Activated T-cell treated with anti-CD3 and anti-CD28 coated beads for 24 hours (primary cell): ENCODE data around the gene WWOX.
A peak's percentile ranks its signal among the peaks of the same experiment; 100 is the strongest.

Source experiments
- DNase-seq: peaks from one replicate; pipeline ENCODE4 v3.0.0-alpha.2; 2020; ENCODE audit warnings: low read depth

The WWOX gene

DNA sequence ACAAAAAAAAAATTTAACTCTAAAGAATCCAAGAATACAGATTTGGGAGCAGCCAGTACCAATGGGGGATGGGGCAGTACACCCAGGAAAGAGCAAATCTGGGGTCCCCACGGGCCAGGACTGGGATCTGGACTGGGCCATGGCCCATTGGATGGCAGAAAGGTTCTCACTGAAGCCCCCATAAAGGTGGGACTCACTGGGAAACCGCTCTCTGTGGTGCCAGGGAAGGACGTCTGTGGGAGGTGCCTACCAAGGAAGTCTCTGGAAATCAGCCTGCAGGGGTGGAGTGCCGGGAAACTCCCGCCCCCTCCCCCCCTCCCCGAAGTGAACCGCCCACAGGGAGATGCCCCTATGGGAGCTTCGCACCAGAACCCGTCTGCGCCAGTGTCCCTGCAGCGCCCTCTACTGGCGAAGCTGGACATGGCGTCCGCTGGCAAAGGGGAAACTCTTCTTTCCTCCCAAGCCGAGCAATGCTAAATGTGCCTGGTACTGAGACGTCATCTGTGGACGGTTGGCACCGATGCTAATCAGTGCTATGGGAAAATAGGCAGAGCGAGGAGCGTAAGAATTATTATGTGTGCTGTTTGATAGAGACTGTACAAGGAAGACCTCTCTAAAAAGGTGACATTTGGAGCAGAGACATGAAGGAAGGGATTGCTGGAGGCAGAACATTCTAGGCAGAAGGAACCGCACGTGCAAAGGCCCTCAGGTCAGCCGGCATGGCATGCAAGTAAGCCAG is 671.1 kb downstream of the WWOX start:
- peak; percentile 67 for DNase-seq

DNA sequence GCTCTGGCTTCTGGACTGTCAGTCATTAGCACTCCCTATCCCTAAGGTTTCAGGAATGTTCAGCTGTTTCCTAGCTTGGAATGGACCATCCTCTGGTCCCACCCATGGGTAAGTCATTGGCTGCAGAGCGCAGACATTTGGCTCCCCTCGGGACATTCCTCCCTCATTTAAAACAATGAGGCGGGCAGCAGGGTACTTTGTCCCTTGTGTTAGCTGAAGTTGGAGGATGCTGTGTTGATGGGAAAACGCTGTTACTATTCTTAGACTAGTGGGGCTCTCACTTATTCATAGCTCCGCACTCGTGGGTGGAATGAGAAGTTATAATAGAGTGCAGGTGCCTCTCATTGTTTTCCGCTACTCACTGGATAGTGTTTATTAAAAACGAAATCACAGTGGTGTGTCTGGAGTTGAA is 673.8 kb downstream of the WWOX start:
- peak; percentile 14 for DNase-seq

GRCh38 chr16:78773706-78774105 is 674.3 kb downstream of the WWOX start:
- no peak for DNase-seq

DNA sequence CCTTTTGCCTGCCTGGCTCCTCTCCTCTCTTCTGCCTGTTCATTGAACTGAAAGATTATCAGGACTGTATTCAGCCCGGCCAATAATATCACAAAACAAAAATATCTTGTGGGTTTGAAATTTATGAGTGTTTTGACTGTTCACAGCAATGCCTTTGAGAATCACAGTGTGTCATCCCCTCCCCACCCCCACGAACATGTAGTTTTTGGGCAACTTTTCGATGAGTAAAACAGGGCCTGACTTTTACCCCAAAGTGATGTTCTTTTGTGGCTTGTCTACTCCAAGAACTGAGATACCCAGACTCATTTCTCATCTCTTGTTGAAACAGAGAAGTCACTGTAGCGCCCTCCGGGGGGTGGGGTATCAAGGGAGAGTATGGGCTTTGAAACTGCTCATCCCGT is 675.7 kb downstream of the WWOX start:
- peak; percentile 56 for DNase-seq

DNA sequence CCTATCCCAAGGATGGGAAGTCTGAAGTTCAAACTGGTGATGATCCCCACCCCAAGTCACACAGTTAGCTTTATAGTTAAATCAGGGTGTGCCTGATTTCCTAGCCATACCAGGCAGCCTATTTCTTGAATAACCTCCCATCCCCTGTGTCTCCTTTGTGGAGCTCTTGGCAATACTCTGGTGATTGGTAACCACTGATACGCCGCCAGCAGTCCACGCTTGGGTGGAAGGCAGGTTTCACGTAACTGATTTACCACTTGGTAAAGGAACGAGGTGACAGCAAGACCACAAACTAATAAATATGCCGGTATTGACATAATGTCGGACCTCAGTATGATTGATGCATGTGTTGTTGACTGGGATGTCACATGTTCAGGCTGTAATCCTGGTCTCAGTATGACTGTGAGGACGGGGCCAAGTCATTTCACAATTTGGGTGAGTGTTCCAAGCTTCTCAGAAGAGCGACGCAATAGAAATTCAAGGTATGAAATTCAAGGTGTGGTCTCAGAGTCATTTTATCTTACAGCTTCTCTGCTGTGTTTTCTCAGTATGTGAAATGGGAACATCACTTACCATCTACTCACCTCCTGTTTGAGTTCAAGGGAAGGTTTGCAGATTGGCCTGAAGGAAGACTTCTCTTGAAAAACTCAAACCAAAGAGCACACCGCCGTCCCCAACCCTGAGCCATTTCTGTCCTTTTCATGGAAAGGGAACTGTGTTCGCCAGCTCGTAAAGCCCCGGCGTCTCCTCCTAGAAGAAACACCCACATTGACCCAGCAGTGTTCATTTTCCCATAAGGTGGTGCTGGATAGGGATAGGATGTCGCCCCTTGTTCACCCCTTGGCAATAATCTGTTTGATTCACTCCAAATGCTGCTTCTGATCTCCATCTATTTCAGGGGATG is 678.9 kb downstream of the WWOX start:
- peak; percentile 36 for DNase-seq

- DNase-seq = no peak
These were observed 681.4 kb downstream of the WWOX start for GRCh38 chr16:78780808-78781207.

DNA sequence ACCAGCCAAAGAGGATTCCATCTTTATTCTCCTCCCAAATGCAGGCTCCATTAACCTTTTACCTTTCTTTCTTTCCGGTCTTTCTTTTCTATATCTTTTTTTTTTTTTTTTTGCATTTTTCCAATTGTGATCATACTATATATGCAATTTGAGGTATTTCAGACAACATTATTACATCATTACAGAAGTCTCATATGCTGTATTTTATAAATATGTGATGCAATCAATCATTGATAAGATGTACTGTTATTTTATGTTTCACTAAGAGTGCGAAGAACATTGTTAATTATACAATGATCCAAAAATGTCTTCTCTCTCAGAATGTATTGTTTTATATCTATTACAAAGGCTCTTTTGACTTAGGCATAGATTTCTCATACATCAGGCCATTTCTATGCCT is 683.1 kb downstream of the WWOX start:
- DNase-seq = no peak

- no peak for DNase-seq
These were observed 684.2 kb downstream of the WWOX start for GRCh38 chr16:78783570-78784079.

GRCh38 chr16:78784771-78785170 is 685.3 kb downstream of the WWOX start:
- no peak for DNase-seq

DNA sequence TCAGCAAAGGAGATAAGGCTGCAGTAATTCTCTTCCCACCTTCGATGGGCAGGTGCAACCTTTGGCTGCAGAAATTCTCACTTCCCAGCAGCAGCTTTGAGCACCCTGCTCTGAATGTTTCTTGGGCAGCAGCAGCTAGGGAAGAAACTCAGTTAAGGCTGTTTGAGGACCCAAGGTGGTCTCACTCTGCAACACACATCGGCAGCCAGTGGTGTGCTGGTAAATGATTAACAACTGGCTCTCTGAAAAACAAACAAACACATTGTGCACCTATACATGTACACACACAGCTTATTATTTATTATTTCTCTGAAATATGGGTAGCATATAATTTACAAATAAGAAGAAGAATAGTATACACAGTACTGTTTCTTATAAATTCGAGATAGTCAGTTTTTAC is 685.8 kb downstream of the WWOX start:
- no peak for DNase-seq

GRCh38 chr16:78786635-78787034 is 687.2 kb downstream of the WWOX start:
- DNase-seq = no peak

GRCh38 chr16:78788276-78788675 is 688.8 kb downstream of the WWOX start:
- no peak for DNase-seq

- no peak for DNase-seq
These were observed 689.2 kb downstream of the WWOX start for GRCh38 chr16:78788696-78789095.

GRCh38 chr16:78789561-78789960 is 690.1 kb downstream of the WWOX start:
- DNase-seq = no peak

- DNase-seq = no peak
These were observed 691.6 kb downstream of the WWOX start for GRCh38 chr16:78791011-78791410.

GRCh38 chr16:78791926-78792325 is 692.5 kb downstream of the WWOX start:
- no peak for DNase-seq

- DNase-seq = no peak
These were observed 693.5 kb downstream of the WWOX start for GRCh38 chr16:78792952-78793351.

GRCh38 chr16:78794581-78795250 is 695.3 kb downstream of the WWOX start:
- no peak for DNase-seq

- DNase-seq = no peak
These were observed 696.0 kb downstream of the WWOX start for GRCh38 chr16:78795433-78795832.

DNA sequence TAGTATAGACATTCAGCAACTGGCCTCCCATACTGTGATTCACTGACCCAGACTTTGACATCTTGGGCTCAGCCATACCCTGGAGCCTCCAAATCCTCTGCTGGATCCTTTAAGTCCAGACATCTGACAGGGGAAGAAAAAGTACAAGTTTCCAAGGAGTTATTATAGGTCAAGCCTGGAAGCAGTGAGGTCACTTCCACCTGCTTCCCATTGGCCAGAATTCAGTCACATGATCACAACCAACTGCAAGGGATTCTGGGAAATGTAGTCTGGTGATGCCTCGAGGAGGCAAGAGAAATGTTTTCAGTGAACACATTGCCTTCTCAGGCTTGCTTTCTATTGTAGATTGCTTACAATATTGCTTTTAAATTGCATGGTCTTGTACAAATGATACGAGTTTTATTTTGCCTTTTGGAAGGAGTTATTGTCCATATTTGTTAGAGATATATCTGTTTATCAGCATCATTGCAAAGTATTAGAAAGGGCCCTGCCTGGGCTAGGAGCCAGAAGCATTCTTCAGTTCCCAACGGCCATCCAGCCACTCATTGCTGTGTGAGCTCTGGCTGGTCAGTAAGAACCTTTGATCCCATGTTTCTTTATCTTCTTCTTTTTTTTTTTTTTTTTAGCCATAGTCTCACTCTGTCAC is 696.9 kb downstream of the WWOX start:
- no peak for DNase-seq

DNA sequence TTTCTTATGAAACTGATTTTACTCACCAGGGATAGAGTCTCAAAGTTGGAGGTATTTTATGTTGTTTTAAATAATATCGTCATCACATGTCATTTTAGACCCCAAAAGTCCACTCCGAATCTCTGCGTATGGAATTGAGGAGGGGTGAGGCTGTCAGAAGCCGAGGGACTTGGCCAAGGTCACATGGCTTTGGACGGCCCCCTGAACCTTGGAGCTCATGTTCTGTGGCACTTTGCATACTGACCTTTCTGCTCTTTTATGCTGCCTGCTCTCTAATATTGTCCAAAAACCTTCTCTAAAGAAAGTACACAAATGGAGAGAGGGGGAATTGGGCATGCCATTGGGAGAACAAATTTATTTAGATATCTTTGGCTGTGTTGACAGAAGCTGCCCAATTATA is 700.0 kb downstream of the WWOX start:
- no peak for DNase-seq

GRCh38 chr16:78800523-78800922 is 701.1 kb downstream of the WWOX start:
- DNase-seq = no peak
